Psoas muscle (tissue), 8 donors: ENCODE measurements around the gene GLIPR2. TPM values are rescaled to one million over a fixed set of nuclear protein-coding genes. Genes with fewer than 3 reads are reported as not detected.

Experiments
- ATAC-seq, 4 donors: fragments of 200-7000 bp; cut with Tn5 transposase; one replicate each; pipeline ENCODE4 v1.9.1; 2020; ENCODE audit warnings: moderate library complexity in 3 of 4, mild to moderate bottlenecking in 2 of 4
- DNase-seq, 2 donors: peaks; one replicate each; pipeline ENCODE4 v3.0.0-alpha.2; 2020
- H3K27ac ChIP-seq: fragments of 200-600 bp; one replicate; pipeline ENCODE4 v1.8.0; 2022
- H3K27me3 ChIP-seq, 3 donors: fragments of 200-600 bp in 1 of 3; one replicate each; pipeline versions ENCODE4 v1.6.1 to v1.8.0; 2013 to 2022; ENCODE audit warnings: low read length in 2 of 3, mild to moderate bottlenecking in 2 of 3, moderate library complexity in 1 of 3; ENCODE audit not compliant: insufficient read depth in 3 of 3
- H3K36me3 ChIP-seq, 2 donors: fragments of 200-600 bp in 1 of 2; one replicate each; pipeline versions ENCODE4 v1.6.1 to v1.8.0; 2013 to 2022; ENCODE audit warnings: low read depth in 1 of 2, mild to moderate bottlenecking in 1 of 2, moderate library complexity in 1 of 2; ENCODE audit not compliant: insufficient read depth in 1 of 2
- H3K4me1 ChIP-seq: fragments of 200-600 bp; one replicate; pipeline ENCODE4 v1.8.0; 2022
- H3K4me3 ChIP-seq: fragments of 200-600 bp; one replicate; pipeline ENCODE4 v1.8.0; 2022; ENCODE audit warnings: mild to moderate bottlenecking
- H3K9me3 ChIP-seq: fragments of 200-600 bp; one replicate; pipeline ENCODE4 v1.8.0; 2022
- WGBS, 3 donors: extraction: QIAGEN DNeasy Blood & Tissue Kit; methylation state at CpG; one replicate each; pipeline versions ENCODE4 v1.1.6 to v1.1.7; 2013; 5-methylcytosine and 5-hydroxymethylcytosine counted together
- intact Hi-C, 2 donors: fragments of 100-400 bp; cut with DNase I; formaldehyde crosslinking; loops; one replicate each; pipeline versions ENCODE4 v1.11.0 to v1.14.2; 2022
- polyA plus RNA-seq, 3 donors: library from polyadenylated mRNA; stranded (reverse); fragments of 200-250 nt; gene quantifications; one replicate each; pipeline ENCODE4 v1.2.3, GENCODE V29; 2013
- total RNA-seq, 4 donors: library from RNA; stranded (reverse); fragmentation: NEBNext Ultra II Directional in 2 of 4; extraction: Animal tissue kit (Norgen Biotek cat#: 25700) in 2 of 4; gene quantifications; one replicate each; pipeline versions ENCODE4 v1.2.1 to v1.2.4, GENCODE V29; 2021 to 2023
- TF ChIP-seq, protein P1 (sequence below): fragments of 200-600 bp; IDR thresholded peaks from one replicate; pipeline ENCODE4 v1.8.0; 2022; ENCODE audit warnings: antibody characterized with exemption
- donor health status: healthy with polysubstance abuse.
- donor health status: DM: no; HTN: no; CAD: no; lungs with moderate emphysema.
- donor health status: Bipolar disorder and iron deficiency.
- donor health status: healthy.
- donor health status: DM: yes; HTN: yes; CAD: no.
- donor health status: DM: no; HTN: no; CAD: no.
- donor health status: DM: no; HTN: no; CAD: no.
- donor health status: DM: yes; HTN: yes; CAD: no.

The GLIPR2 gene
- total and polyA plus RNA-seq, 7 donors = 2.5 to 6.5 (median 3.6) TPM

DNA sequence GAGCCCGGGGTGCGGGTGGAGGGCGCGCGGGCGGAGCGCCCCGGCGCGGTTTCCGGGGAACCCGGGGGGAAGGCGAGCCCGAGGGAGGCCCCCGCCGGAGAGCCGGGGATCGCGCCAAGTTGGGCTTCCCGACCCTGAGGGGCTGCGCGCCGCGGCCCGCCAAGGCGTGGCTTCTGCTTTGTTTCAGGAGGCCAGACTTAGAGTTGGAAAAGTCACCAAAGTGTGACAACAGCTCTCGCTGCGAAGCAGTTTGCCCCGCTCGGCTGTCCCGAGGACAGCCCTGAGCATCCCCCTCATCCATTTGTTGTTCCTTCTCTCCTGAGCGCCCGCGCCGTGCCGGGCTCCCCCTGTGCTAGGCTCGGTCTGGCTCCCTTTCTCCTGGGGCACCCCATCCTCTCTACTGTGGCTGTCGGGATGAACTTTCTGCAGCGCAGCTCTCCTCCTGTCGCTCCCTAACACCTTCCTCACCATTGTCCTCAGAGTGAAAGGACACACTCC, 410 bp downstream of the GLIPR2 start:
- Histone ChIP-seq H3K27me3 (peaks cover 0 to 34% (median 0%) of the 10 kb centered on the region in 3 donors), H3K4me3 (peak overlapping the region; percentile 84), H3K27ac (peak overlapping the region; percentile 50), H3K4me1 (peaks cover 8% of the 10 kb centered on the region), H3K9me3 (no peaks in the 10 kb centered on the region), H3K36me3 (no peaks in the 10 kb centered on the region)
- TF ChIP-seq, protein P1, sequence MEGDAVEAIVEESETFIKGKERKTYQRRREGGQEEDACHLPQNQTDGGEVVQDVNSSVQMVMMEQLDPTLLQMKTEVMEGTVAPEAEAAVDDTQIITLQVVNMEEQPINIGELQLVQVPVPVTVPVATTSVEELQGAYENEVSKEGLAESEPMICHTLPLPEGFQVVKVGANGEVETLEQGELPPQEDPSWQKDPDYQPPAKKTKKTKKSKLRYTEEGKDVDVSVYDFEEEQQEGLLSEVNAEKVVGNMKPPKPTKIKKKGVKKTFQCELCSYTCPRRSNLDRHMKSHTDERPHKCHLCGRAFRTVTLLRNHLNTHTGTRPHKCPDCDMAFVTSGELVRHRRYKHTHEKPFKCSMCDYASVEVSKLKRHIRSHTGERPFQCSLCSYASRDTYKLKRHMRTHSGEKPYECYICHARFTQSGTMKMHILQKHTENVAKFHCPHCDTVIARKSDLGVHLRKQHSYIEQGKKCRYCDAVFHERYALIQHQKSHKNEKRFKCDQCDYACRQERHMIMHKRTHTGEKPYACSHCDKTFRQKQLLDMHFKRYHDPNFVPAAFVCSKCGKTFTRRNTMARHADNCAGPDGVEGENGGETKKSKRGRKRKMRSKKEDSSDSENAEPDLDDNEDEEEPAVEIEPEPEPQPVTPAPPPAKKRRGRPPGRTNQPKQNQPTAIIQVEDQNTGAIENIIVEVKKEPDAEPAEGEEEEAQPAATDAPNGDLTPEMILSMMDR = no peak
- peak; percentile 10 to 24 (median 19) for ATAC-seq
- intact Hi-C loops = loop anchor here in 1 of 2 donors (5.0 kb wide), 1 partner anchor 120 kb away; the partner anchor contains the start of gene GNE
- 0 to 1% (median 1%) methylated on average over 34 to 40 of the region's 40 CpGs for WGBS, 3 donors
- no peak for DNase-seq

DNA sequence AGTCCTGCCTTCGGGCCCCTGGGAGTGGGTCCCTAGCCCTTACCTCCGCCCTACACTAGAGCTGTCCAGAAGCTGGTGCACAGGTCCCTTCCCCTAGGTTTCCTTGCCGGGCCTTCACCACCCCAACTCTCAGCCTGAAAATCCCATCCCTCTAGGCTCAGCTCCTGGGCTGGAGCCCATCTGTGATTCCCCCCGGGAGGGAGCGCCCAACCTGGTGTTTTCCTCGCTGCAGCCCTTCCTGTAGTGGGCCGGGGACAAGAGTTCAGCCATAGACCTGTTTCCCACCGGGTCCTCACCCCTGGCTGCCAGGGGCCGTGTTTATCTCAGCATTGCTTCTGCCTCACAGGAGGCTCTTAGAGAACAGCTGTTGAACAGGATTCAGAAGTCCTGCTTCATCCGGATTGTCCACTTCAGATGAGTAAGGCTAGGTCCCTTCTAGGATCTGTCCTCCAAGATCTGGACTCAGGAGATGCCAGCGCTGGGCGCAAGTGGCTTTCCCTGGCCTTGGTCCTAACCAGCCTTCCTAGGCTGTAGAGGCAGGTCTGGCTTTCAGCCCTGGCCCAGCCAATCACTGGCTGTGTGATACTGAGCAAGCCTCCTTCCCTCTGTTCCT, 965 bp downstream of the GLIPR2 start:
- Histone ChIP-seq H3K36me3 (no peaks in the 10 kb centered on the region), H3K27me3 (peaks cover 0 to 34% (median 0%) of the 10 kb centered on the region in 3 donors), H3K4me3 (peak overlapping the region; percentile 84), H3K9me3 (no peaks in the 10 kb centered on the region), H3K4me1 (peaks cover 8% of the 10 kb centered on the region), H3K27ac (peak overlapping the region; percentile 50)
- ATAC-seq = peak in 1 of 4 donors; percentile 8
- TF ChIP-seq, protein P1 = no peak
- whole genome bisulfite sequencing, 3 donors = 11 to 20% (median 12%) methylated on average over 12 of the region's 12 CpGs
- DNase-seq = peak in 1 of 2 donors; percentile 40
- intact Hi-C loops = loop anchor here in 1 of 2 donors (5.0 kb wide), 1 partner anchor 120 kb away; the partner anchor contains the start of gene GNE

- no peak for DNase-seq
- no peak overlapping the region for H3K27ac ChIP-seq
- no peaks in the 10 kb centered on the region for H3K36me3 ChIP-seq
- intact Hi-C loops = loop anchor here in 1 of 2 donors (5.0 kb wide), 1 partner anchor 119 kb away; the partner anchor contains the start of gene GNE
- H3K9me3 ChIP-seq = no peaks in the 10 kb centered on the region
- peaks cover 8% of the 10 kb centered on the region for H3K4me1 ChIP-seq
- TF ChIP-seq, protein P1 = no peak
- no peak overlapping the region for H3K4me3 ChIP-seq
- whole genome bisulfite sequencing, 3 donors = 81 to 91% (median 85%) methylated on average over 10 of the region's 10 CpGs
- H3K27me3 ChIP-seq = peaks cover 0 to 34% (median 0%) of the 10 kb centered on the region in 3 donors
- no peak for ATAC-seq
Observed at GRCh38 chr9:36138496-36138895, 2.0 kb downstream of the GLIPR2 start.

- DNase-seq = no peak
- Histone ChIP-seq H3K36me3 (no peaks in the 10 kb centered on the region), H3K27ac (no peak overlapping the region), H3K4me1 (peaks cover 8% of the 10 kb centered on the region), H3K27me3 (peaks cover 0 to 34% (median 0%) of the 10 kb centered on the region in 3 donors), H3K4me3 (no peak overlapping the region), H3K9me3 (no peaks in the 10 kb centered on the region)
- WGBS, 3 donors = 87 to 88% (median 87%) methylated on average over 5 of the region's 5 CpGs
- ATAC-seq = no peak
- intact Hi-C loops = loop anchor here in 1 of 2 donors (5.0 kb wide), 1 partner anchor 118 kb away; the partner anchor contains the start of gene GNE
- TF ChIP-seq, protein P1 = no peak
Observed at GRCh38 chr9:36138901-36139300, 2.4 kb downstream of the GLIPR2 start.
